Activated T-helper 9 cell treated with anti-CD3 and anti-CD28 coated beads, Interleukin-2, amount 50 U/mL, for 16 hours (primary cell): Measurements from ENCODE around the gene TMTC2.

Source experiments
- DNase-seq: peaks from one replicate; pipeline ENCODE4 v3.0.0-alpha.2; 2020; ENCODE audit warnings: low read depth

Gene TMTC2

GRCh38 chr12:82682851-82683261 is 3.9 kb upstream of the TMTC2 start:
- DNase-seq = no peak

- peak; percentile 86 for DNase-seq
Observed at GRCh38 chr12:82685790-82686167, 927 bp upstream of the TMTC2 start.

GRCh38 chr12:82687021-82688011 is 610 bp downstream of the TMTC2 start:
- DNase-seq = peak; percentile 42

- no peak for DNase-seq
Observed at GRCh38 chr12:82688035-82688501, 1.4 kb downstream of the TMTC2 start.

- DNase-seq = no peak
Observed at GRCh38 chr12:82688596-82688995, 1.9 kb downstream of the TMTC2 start.

- DNase-seq = no peak
Observed at GRCh38 chr12:82690006-82690405, 3.3 kb downstream of the TMTC2 start.

GRCh38 chr12:82691513-82691912 is 4.8 kb downstream of the TMTC2 start:
- DNase-seq = no peak

GRCh38 chr12:82694276-82694675 is 7.6 kb downstream of the TMTC2 start:
- DNase-seq = no peak

GRCh38 chr12:82694970-82695369 is 8.3 kb downstream of the TMTC2 start:
- DNase-seq = no peak

- DNase-seq = no peak
Observed at GRCh38 chr12:82695531-82695930, 8.8 kb downstream of the TMTC2 start.

GRCh38 chr12:82696543-82696942 is 9.8 kb downstream of the TMTC2 start:
- no peak for DNase-seq

- no peak for DNase-seq
Observed at GRCh38 chr12:82698708-82699564, 12.2 kb downstream of the TMTC2 start.

- no peak for DNase-seq
Observed at GRCh38 chr12:82705774-82706173, 19.1 kb downstream of the TMTC2 start.

GRCh38 chr12:82708061-82708879 is 21.6 kb downstream of the TMTC2 start:
- DNase-seq = no peak

GRCh38 chr12:82709794-82710355 is 23.2 kb downstream of the TMTC2 start:
- DNase-seq = no peak

GRCh38 chr12:82710741-82711140 is 24.0 kb downstream of the TMTC2 start:
- no peak for DNase-seq

- no peak for DNase-seq
Observed at GRCh38 chr12:82714427-82714826, 27.7 kb downstream of the TMTC2 start.

GRCh38 chr12:82721726-82722125 is 35.0 kb downstream of the TMTC2 start:
- no peak for DNase-seq

GRCh38 chr12:82723093-82723492 is 36.4 kb downstream of the TMTC2 start:
- no peak for DNase-seq

- no peak for DNase-seq
Observed at GRCh38 chr12:82723891-82724290, 37.2 kb downstream of the TMTC2 start.

- no peak for DNase-seq
Observed at GRCh38 chr12:82725741-82726140, 39.0 kb downstream of the TMTC2 start.

- DNase-seq = no peak
Observed at GRCh38 chr12:82727886-82728285, 41.2 kb downstream of the TMTC2 start.
